Left forelimb (tissue), 1 donor: ENCODE measurements around the gene TEX22.

Source experiments
- DNase-seq: peaks from one replicate; pipeline ENCODE4 v3.0.0-alpha.2; 2018; ENCODE audit warnings: low spot score

The TEX22 gene

DNA sequence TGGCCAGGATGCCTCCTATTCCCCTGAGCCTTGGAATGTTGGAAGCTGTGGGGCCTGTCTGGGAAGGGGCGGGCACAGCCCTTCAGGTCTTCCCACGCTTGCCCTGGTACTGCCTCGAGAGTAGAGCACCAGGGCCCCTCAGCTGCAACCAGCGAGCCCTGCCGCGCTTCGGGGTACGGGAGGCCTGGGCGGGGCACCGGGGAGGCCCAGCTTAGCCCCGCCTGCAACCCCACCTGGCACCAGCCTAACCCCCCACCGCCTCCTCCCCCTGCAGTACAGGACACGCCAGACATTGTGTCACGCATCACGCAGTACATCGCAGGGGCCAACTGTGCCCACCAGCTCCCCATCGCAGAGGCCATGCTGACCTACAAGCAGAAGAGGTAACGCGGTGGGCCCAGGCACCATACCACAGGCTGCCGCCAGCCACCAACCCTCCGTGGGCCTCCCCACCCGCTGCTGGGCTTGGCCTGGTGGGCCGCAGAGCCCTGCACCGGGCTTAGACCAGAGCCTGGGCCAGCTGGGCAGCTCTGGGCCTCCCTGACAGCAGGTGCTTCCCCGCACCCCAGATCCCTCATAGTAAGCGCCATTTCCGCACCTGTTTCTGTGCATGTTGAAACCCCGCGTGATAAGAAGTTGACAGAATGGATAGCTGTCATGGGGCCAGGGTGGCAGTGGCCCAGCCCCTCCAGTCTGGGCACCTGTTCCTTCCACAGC lies 13.6 kb upstream of the TEX22 start:
- DNase-seq = no peak

DNA sequence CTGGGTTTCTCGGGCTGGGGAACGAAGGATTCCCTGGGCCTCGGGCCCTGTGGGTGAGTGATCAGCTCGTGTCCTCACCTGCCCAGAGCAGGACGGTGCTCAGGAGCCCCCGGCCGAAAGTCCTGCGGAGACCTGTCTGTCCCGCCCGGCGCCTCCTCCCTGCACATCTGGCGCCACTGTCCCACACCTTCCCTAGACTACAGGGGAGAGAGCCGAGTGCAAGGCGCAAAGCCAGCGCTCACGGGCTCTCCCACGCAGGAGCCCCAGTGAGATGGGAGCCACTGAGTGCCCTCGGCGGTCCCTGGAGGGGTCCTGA lies 13.1 kb upstream of the TEX22 start:
- DNase-seq = no peak

DNA sequence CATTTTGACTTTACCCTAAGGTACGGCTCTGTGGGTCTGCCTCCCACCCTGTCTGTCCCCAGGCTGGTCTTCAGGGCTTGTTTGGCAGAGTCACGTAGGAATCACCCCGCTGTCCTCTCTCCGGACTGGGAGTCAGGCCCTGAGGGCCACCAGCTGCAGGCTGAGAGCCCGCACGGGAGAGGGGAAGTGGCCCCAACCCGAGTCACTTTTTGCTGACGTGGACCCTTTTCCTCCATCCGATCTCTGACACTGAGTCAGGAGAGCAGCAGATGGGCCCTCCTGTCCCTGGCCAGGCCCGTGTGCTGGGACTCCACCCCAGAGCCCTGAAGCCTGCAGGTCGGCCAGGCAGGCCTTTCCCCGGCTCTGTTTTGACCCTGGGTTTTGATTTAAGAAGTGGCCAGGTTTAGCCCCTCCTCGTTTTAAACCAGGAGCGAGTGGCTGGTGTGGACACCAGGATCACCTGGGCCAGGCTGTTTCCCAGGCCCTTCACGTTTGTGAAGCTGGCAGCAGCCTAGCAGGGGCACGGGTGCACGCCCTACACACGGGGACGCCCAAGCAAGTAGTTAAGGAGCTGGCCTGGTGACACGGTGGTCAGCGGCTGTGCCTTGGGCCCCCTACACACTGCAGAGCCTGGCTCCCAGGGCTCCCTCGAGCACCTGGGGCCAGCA lies 12.5 kb upstream of the TEX22 start:
- DNase-seq = no peak

DNA sequence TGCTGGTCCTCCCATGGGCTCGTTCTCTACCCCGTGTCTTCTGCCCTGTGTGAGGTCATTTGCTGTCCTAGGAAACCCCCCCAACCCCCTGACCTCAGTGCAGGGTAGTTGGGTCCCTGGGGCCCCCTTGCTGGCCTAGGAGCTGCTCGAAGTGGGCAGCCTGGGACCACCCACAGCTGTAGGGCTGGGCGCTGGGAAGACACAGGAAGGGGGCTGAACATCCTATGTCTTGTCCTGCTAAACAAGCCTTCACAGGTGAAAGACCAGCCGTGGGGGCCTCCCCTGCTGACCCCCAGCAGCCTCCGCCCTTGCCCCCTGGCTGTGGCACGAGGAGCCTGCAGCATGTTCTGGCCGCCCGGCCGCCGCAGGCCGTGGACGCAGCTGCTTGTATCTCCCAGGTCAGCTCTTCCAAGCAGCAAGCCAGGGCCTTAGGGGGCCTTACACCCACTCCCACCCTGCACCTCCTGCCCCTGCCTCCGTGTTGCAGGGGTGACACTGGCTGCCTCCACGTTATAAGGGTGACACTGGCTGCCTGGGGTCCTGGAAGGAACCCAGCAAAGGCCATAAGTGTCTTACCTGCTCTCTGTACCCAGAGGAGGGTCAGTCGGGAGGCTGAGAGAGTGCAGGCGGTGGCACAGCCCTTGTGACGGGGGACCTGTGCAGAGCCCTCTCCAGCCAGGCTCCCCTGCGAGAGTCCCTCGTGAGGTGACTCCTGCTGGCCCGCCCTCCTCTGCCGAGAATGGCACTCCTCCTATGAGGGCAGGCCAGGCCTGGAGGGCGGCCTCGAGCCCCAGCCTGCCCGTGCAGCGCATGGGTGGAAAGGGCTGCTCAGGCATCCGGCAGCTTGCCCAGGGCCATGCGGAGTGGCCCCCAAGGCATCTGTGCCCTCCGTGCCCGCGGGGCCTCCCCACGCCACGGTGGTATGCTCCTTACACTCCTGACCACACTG lies 11.5 kb upstream of the TEX22 start:
- no peak for DNase-seq

DNA sequence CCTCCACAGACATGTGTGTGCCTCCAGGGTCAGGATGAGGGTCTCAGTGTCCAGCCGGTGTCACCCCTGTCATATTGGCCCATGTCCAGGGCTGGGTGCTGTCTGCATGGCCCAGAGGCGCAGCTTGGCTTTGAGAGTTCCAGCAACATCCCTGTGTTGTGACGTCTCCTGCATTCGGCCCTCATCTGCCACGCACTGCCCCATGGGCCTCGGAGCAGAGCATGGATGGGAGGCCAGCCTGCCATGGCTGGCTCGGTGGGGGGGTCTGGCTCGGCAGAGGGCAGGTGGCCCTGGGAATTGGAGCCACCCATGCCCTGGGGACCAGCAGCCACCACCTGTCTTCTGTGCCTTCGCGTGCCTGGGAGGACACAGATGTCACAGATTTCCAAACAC lies 10.8 kb upstream of the TEX22 start:
- no peak for DNase-seq

DNA sequence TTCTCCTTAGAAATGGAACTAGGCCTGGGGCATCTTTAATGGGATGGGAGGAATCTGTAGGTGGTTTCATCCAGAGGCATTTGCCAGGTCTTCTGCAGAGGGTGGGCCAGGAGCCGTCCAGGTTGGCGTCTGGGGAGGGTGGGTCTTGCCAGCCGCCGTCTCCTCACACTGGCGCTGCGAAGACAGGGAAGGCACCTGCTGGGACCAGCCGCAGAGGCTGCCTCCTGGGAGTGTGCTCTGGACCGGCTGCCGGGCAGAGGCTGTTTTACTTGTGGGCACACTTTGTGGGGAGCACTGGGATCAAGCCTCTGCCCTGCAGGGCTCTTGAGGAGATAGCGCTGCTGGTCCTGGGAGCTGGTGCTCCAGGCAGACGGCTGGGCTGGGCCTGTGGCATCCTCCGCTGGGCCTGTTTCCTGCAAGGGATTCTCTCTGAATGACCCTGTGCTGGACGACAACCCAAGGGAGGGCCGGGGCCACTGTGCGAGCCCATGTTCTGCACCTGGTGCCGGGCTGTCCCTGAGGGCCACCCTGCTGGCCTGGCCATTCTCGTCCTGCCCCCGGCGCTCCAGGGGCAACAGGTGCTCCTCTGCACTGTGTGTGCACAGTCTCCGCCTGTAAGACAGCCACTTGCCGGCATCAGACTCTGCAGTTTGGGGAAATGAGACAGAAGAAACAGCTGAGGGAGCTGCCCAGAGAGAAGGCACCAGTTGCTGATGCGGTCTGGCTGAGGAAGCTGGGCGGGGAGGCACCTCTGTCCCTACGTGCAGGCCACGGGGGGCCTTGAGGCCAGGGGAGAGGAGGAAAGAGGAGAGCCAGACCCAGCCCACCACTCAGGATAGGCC lies 10.0 kb upstream of the TEX22 start:
- DNase-seq = no peak

DNA sequence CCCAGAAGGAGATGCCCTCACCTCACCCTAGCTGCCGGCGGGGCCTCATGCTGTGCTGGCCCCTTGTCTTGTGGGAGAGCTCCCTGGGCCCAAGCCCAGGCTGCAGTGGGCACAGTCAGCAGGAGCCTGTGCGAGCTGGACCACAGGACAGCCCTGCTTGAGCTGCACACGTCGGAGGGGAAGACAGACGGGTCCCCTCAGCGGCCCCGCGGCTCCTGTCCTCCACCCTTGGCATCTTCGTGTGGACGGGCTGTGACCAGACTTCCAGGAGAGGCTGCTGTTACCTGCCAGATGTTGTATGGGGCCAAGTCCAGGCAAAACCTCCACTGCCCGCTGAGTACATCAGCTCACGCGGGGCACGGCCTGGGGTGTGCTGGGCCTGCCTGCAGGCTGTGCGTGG lies 9.4 kb upstream of the TEX22 start:
- DNase-seq = no peak

DNA sequence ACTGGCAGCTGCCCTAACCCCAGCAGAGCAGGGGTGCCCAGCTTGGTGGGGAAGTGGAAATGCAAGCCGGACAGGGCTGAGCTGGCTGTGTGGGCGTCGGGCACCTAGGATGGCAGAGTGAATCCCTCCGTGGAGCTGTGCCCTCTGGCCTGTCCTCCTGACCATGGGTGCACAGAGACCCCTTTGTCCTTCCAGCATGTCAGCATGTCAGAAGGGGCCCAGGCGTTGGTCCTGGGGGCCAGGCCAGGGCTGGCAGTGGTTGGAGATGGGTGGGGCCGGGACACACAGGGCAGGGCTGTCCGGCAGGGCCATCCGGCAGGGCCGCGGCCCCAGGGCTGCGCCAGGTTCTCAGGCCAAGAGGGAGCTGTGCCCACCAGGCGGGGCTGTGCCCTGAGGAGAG lies 8.8 kb upstream of the TEX22 start:
- DNase-seq = no peak

DNA sequence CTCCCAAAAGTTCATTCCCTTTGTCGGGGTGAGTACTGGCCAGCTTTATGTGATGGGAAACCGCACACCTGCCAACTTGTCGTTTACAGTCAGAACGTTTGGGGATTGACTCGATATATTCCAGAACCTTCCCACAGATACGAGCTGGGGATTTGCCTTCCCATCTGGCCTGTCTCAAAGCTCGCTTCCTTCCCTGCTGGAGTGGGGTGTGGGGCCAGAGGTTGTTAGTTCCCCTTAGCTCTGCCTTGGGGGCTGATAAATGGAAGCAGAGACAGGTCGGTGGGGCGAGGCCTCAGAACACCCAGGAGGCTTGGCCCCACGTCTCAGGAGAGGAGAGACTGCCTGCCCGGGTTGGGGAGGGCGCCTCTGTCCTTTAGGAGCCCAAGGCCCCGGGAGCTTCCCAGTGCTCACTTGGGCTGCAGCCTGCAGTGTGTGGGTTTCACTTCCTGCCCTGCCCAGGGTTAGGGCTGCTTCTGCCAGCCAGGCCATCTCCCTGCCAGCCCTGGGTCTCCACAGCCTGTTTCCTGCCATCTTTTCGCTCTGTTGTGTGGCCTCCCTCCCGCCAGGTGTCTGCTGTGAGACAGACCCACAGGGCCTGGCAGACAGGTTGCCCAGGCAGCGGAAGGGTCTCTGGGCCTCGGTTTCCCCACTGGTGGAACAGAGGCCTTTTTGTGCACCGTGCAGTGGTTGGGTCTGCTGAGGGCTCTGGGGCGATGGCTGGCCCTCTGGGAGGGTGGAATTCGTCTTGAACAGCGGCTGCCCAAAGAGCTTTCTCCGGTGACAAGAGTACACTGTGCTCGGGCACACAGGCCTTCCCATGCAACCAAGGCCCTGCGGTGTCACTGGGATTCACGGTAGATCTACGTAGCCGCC lies 8.1 kb upstream of the TEX22 start:
- DNase-seq = no peak

DNA sequence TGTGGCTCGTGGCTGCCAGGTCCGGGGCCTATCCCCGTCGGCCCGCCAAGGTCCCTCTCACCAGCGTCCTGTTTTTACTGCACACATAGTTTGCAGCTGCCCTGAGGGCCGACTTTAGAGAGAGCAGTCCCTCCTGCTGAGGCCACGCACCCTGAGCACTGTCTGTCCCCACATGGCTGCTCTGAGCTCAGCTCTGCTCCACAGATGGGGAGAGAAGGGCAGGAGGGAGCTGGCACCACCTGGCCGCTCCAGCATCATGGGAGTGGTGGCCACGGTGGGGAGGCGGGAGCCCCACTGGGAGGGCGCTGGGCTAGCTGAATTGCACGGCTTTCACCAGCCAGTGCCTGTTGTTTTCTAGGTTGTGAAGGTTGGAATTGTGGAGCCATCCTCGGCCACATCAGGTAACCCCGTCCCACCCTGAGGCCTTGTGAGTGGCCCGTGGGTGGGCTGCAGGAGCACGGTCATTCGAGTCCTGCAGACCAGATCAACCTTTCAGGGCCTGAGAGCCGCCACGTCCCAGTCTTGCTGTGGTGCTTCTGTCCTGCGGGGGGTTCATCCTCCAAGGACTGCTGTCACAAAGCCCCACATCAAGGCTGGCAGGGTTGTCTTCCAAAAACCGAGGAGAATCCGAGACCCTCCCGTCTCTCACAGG lies 7.4 kb upstream of the TEX22 start:
- no peak for DNase-seq

DNA sequence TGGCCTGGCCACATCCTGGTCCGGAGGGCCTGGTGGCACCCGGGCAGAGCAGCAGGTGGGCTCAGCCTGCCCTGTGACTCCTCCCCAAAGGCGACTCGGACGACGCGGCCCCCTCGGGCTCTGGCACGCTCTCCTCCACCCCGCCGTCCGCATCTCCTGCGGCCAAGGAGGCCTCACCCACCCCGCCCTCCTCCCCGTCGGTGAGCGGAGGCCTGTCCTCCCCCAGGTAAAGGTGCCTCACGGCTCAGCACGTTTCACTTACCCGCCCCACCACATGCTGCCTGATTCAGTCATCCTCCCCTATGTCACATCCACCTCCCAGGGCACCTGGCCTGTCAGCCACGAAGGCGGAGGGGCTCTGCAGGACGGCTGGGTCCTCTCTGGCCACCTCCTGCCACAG lies 6.8 kb upstream of the TEX22 start:
- DNase-seq = no peak

DNA sequence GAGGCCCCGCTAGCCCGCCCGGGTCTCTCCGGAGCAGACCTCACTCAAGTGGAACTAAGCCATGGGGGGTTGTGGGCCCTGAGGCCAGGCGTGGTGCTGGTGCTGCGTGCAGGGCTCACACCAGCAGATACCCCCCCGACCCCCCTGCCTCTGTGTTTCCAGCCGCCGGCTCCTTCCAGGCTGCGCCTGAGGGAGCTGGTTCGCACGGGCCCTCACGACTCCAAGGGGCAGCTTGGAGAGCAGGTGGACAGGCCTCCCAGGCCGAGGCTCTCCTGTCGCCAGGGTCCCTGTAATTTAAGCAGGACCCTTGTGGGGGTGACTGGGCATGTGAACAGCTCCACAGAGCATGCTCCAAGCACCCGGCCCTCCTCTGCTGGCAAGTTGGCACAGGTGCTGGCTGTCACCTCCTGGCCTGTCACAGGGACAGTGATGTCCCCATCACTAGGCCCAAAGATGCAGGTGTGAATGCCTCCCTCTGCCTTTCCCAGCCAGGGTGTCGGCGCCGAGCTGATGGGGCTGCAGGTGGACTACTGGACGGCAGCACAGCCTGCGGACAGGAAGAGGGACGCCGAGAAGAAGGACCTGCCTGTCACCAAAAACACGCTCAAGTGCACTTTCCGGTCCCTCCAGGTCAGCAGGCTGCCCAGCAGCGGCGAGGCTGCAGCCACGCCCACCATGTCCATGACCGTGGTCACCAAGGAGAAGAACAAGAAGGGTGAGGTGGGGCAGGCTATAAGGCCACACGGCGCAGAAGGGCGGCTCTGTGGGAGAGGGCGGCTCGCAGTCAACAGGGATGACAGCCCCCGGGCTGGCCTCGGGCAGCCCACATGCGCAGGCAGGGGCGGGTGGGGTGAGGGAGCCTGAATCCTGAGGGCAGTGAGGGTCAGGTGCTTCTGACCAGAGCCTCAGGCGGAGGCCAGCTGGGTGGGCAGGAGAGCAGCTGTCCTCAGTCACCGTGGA lies 5.9 kb upstream of the TEX22 start:
- DNase-seq = no peak

DNA sequence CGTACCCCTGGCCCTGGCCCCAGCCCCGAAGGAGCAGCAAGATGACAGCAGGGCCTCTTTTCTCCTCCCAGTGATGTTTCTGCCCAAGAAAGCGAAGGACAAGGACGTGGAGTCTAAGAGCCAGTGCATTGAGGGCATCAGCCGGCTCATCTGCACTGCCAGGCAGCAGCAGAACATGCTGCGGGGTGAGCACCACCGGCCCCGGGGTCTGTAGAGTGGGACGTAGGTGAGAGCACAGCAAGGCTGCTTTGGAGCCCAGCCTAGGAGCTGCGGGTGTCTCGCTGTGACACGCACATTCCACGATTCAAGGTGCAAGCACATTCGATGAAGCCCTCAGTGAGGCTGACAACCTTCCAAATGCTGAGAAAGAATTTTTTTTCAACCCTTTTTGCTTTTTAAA lies 5.2 kb upstream of the TEX22 start:
- DNase-seq = no peak

DNA sequence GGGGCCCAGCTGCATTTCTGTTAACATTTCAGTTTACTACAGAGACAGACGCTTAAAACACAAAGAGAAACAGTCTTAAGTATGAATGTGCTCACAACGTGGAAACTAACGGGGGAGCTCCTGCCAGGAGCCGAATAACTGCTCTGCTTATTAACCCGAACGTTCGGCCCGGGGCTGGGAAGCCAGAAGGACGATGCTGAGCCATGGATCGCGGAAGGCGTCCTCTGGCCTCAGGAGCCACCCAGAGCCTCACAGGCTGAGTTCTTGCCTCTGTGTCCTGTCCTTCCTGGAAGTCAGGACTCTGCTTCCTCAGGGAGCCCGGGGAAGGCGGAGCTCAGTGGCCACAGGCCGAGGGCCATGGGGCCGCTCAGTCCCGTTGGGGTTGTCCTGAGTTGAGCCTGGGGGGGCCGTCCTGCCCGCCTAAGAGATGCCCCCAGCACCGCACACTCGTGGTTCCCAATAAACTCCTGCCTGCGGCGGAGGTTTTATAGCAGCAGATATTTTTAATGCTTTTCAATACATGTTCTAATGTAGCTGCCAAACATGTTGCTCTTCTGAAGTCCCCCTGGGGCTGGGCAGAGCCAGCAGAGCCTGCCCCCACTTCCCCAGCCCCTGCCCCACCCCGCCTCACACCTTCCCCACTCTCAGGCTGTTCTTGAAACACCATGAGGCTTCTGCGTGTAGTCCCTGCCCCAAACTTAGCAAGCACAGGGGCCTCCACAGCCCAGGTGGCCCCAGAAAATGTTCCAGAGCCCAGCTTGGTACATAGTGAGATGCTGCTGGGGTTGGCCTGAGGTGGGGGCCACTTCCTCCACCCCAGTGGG lies 3.4 kb upstream of the TEX22 start:
- no peak for DNase-seq

DNA sequence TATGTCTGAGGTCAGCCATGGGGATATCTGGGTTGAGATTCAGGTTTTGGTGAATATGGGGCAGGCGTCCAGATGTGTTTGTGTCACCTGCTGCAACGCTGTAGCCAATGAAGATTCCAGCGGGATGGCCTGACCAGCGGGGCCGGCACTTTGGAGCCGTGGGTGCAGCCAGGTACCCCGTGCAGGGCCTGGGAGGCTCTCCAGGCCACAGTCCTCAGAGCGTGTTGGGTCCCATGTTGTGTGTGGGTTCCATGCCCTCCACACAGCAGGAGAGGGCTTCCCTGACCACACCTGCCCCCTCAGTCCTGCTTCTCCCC lies 2.8 kb upstream of the TEX22 start:
- DNase-seq = no peak

DNA sequence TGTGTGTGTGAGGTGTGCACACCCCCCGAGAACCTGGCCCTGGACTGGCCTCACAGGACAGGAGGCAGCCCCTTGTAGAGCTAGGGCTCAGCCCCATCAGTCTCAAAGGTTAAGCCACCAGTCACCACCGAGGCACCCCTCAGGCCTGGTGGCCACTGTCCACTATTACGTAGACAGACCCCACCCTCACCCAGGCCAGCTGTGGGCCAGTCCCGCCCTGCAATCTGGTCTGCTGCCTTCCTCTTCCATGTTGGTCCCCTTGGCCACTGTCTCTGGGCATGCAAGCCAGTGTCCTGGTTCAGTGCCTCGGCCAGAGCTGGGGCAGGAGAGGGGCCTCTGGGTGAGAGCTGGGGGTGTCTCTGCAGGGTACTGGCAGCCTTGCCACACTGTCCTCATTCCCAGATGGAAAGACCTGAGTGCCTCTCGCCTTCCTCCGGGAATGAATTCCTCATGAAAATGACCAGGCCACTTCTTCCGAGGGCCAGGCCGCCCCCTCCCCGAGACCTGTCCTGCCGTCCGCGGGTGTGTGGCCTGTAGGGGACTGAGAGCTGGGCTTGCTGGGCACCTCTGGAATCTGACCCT lies 897 bp upstream of the TEX22 start:
- no peak for DNase-seq

DNA sequence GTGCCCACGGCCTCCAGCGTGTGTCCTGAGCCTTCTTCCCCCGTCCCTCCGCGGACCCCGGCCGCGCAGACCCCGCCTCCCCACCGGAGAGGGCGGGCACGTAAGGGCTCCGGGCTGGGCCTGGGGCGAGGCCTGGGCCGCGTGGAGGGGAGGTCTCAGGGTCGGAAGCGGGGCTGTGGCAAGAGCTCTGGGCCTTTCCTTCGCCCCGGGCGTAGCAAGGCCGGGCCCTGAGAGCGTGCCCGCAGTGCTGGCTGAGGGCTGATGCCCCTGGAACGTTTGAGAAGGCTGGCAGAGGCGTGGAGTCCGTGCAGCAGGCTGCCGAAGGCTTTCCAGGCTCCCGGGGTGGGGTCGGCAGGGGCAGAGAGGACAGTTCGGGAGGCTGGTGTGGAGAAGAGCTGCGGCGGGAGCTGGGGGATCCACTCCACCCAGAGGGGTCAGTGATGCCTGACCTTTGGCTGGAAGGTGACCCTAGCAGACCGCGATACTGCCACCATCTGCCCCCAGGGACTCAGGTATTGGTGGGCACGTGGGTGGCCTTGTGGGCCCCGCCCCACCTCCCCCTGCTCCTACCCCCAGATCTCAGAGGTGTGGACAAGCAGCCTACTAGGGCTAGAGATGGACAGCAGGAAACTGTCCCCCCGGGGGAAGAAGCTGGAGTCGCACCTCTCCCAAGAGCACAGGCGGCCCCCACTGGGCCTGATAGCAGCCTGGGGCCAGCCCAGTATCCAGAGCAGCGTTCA lies 558 bp downstream of the TEX22 start:
- DNase-seq = no peak

DNA sequence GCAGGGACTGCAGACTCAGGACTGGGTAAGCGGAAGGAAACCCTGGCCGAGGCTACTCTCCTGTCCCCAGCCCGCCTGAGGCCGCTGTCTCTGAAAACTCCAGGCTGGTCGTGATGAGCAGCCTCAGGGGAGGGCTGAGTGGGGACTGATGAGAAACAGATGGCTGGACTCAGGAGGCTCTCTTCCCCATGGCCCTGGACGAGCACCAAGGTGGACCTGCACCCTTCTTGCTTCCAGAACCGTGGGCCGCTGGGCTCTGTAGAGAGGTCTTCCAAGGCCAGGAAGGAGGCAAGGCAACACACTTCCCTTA lies 1.1 kb downstream of the TEX22 start:
- no peak for DNase-seq
